Cardiac muscle cell (in vitro differentiated cells and primary cell): ENCODE results near the gene IKZF3. TPM values are rescaled to one million over a fixed set of nuclear protein-coding genes. Genes with fewer than 3 reads are reported as not detected.

Experiments used
- DNase-seq, 2 donors: peaks; one replicate each; pipeline versions ENCODE4 v3.0.0 to v3.0.0-alpha.2; 2010 to 2017; ENCODE audit warnings: low read depth in 1 of 2, low spot score in 1 of 2
- H3K27ac ChIP-seq: fragments of 200-600 bp; sonication (generic); 2 replicates; pipeline ENCODE4 v1.5.1; 2016
- H3K27me3 ChIP-seq: fragments of 200-600 bp; sonication (generic); 2 replicates; pipeline ENCODE4 v1.6.0; 2016; ENCODE audit warnings: control low read depth
- H3K36me3 ChIP-seq: fragments of 200-600 bp; sonication (generic); 2 replicates; pipeline ENCODE4 v1.5.1; 2016; ENCODE audit warnings: control low read depth
- H3K4me1 ChIP-seq: fragments of 200-600 bp; sonication (generic); 2 replicates; pipeline ENCODE4 v1.8.1; 2017; ENCODE audit warnings: low read depth, mild to moderate bottlenecking, mixed run types
- H3K4me3 ChIP-seq: fragments of 200-600 bp; sonication (generic); 2 replicates; pipeline ENCODE4 v1.5.1; 2016; ENCODE audit warnings: mild to moderate bottlenecking
- H3K9me3 ChIP-seq: fragments of 200-600 bp; sonication (generic); 2 replicates; pipeline ENCODE4 v1.5.1; 2017; ENCODE audit warnings: low read depth, mild to moderate bottlenecking, control low read depth
- CTCF ChIP-seq: IDR thresholded peaks from 2 replicates; pipeline ENCODE4 v1.5.1; 2012; ENCODE audit warnings: low read depth, mild to moderate bottlenecking, low read length
- polyA plus RNA-seq: library from polyadenylated mRNA; unstranded; fragments of >200 nt; fragmentation: Nextera tagmentation; extraction: Ambion mirVana; gene quantifications from 2 replicates; pipeline ENCODE4 v1.2.1, GENCODE V29; 2016
- total RNA-seq: library from RNA; depleted of rRNA; stranded (reverse); fragments of >200 nt; gene quantifications from 2 replicates; pipeline ENCODE4 v1.2.3, GENCODE V29; 2016

IKZF3 gene
- total and polyA plus RNA-seq, 2 experiments from 2014 or later: not detected

- DNase-seq: no peak
- H3K4me3 ChIP-seq: peak overlapping the region; percentile 27
- peaks cover 19% of the 10 kb centered on the region for H3K4me1 ChIP-seq
- H3K27ac ChIP-seq: no peak overlapping the region
- H3K27me3 ChIP-seq: peaks cover 41% of the 10 kb centered on the region
- TF ChIP-seq CTCF: no peak
- no peaks in the 10 kb centered on the region for H3K9me3 ChIP-seq
- no peaks in the 10 kb centered on the region for H3K36me3 ChIP-seq
Observed at GRCh38 chr17:39737206-39737759, 126.8 kb downstream of the IKZF3 start.

- TF ChIP-seq CTCF: no peak
- H3K27me3 ChIP-seq: peaks cover 41% of the 10 kb centered on the region
- no peak overlapping the region for H3K27ac ChIP-seq
- no peak overlapping the region for H3K4me3 ChIP-seq
- no peaks in the 10 kb centered on the region for H3K9me3 ChIP-seq
- H3K4me1 ChIP-seq: peaks cover 19% of the 10 kb centered on the region
- no peak for DNase-seq
- no peaks in the 10 kb centered on the region for H3K36me3 ChIP-seq
Observed at GRCh38 chr17:39736319-39737165, 127.6 kb downstream of the IKZF3 start.

GRCh38 chr17:39735882-39736281 is 128.2 kb downstream of the IKZF3 start:
- peaks cover 41% of the 10 kb centered on the region for H3K27me3 ChIP-seq
- H3K9me3 ChIP-seq: no peaks in the 10 kb centered on the region
- H3K36me3 ChIP-seq: no peaks in the 10 kb centered on the region
- H3K27ac ChIP-seq: no peak overlapping the region
- no peak for DNase-seq
- no peak for TF ChIP-seq CTCF
- peaks cover 19% of the 10 kb centered on the region for H3K4me1 ChIP-seq
- no peak overlapping the region for H3K4me3 ChIP-seq

- no peak for DNase-seq
- TF ChIP-seq CTCF: no peak
Observed at GRCh38 chr17:39732586-39732985, 131.5 kb downstream of the IKZF3 start.

GRCh38 chr17:39730095-39730921 is 133.8 kb downstream of the IKZF3 start, which contains the start of gene MIEN1:
Gene MIEN1, minus strand, starts transcription at chr17:39730532. Its CDS starts 37 bp downstream, at chr17:39730495.
- H3K4me1 ChIP-seq: no peaks in the 10 kb centered on the region
- TF ChIP-seq CTCF: peak; percentile 82
- peak; percentile 87 to 93 for DNase-seq
- peak within 1 kb of the TSS; percentile 46 for H3K4me3 ChIP-seq
- peak within 1 kb of the TSS; percentile 40 for H3K27ac ChIP-seq
- H3K9me3 ChIP-seq: no peaks in the 10 kb centered on the region
- H3K36me3 ChIP-seq: peaks cover 4% of the 10 kb centered on the region
- no peaks in the 10 kb centered on the region for H3K27me3 ChIP-seq

More at GRCh38 chr17:39732586-39732985, 131.5 kb downstream of the IKZF3 start:
- peaks cover 8% of the 10 kb centered on the region for H3K27me3 ChIP-seq
- no peaks in the 10 kb centered on the region for H3K9me3 ChIP-seq
- H3K36me3 ChIP-seq: no peaks in the 10 kb centered on the region
- no peaks in the 10 kb centered on the region for H3K4me1 ChIP-seq
- H3K4me3 ChIP-seq: no peak overlapping the region
- H3K27ac ChIP-seq: no peak overlapping the region
